Smooth muscle cell (in vitro differentiated cells): Measurements from ENCODE around the gene LMF1. TPM values are rescaled to one million over a fixed set of nuclear protein-coding genes. Genes with fewer than 3 reads are reported as not detected.

Experiments used
- DNase-seq: peaks from one replicate; lab custom pipeline; 2025; ENCODE audit not compliant: unreplicated experiment; lab: John Stamatoyannopoulos, UW
- H2AFZ ChIP-seq: fragments of 200-600 bp; sonication (generic); 2 replicates; pipeline ENCODE4 v1.6.0; 2016; ENCODE audit warnings: antibody characterized with exemption, low read depth, mild to moderate bottlenecking
- H3F3A ChIP-seq: fragments of 200-600 bp; sonication (generic); 2 replicates; pipeline ENCODE4 v1.6.0; 2017; ENCODE audit warnings: antibody characterized with exemption, low read depth
- H3K27ac ChIP-seq: fragments of 200-600 bp; sonication (generic); 2 replicates; pipeline ENCODE4 v1.5.1; 2016; ENCODE audit warnings: low read depth, mild to moderate bottlenecking
- H3K27me3 ChIP-seq: fragments of 200-600 bp; sonication (generic); 2 replicates; pipeline ENCODE4 v1.6.1; 2016; ENCODE audit warnings: low read depth, mild to moderate bottlenecking
- H3K36me3 ChIP-seq: fragments of 200-600 bp; sonication (generic); 2 replicates; pipeline ENCODE4 v1.5.1; 2016; ENCODE audit warnings: low read depth
- H3K4me1 ChIP-seq: fragments of 200-600 bp; sonication (generic); 2 replicates; pipeline ENCODE4 v1.5.1; 2016; ENCODE audit warnings: low read depth
- H3K4me2 ChIP-seq: fragments of 200-600 bp; sonication (generic); 2 replicates; pipeline ENCODE4 v1.6.0; 2016; ENCODE audit warnings: mild to moderate bottlenecking
- H3K4me3 ChIP-seq: fragments of 200-600 bp; sonication (generic); 2 replicates; pipeline ENCODE4 v1.5.1; 2016; ENCODE audit warnings: mild to moderate bottlenecking
- H3K79me2 ChIP-seq: fragments of 200-600 bp; sonication (generic); 2 replicates; pipeline ENCODE4 v1.6.0; 2016; ENCODE audit warnings: low read depth, mild to moderate bottlenecking
- H3K9ac ChIP-seq: fragments of 200-600 bp; sonication (generic); 2 replicates; pipeline ENCODE4 v1.6.0; 2016; ENCODE audit warnings: low read depth
- H3K9me3 ChIP-seq: fragments of 200-600 bp; sonication (generic); replicated peaks from 2 replicates; pipeline ENCODE4 v1.5.1; 2016; ENCODE audit warnings: low read depth
- H4K20me1 ChIP-seq: fragments of 200-600 bp; sonication (generic); 2 replicates; pipeline ENCODE4 v1.6.0; 2016; ENCODE audit warnings: low read depth
- CTCF ChIP-seq: fragments of 200-600 bp; sonication (generic); IDR thresholded peaks from 2 replicates; pipeline ENCODE4 v1.5.1; 2017; ENCODE audit warnings: borderline replicate concordance, mild to moderate bottlenecking, antibody characterized with exemption; ENCODE audit not compliant: insufficient read depth, poor library complexity, severe bottlenecking
- WGBS: methylation state at CpG from one replicate; pipeline ENCODE4 v1.1.7; 2016; ENCODE audit warnings: low lambda C conversion rate; 5-methylcytosine and 5-hydroxymethylcytosine counted together
- polyA plus RNA-seq: library from polyadenylated mRNA; unstranded; fragments of >200 nt; fragmentation: Nextera tagmentation; extraction: Ambion mirVana; gene quantifications from 2 replicates; pipeline ENCODE4 v1.2.1, GENCODE V29; 2016
- total RNA-seq: library from RNA; depleted of rRNA; stranded (reverse); fragments of >200 nt; gene quantifications from 2 replicates; pipeline ENCODE4 v1.2.3, GENCODE V29; 2014

LMF1 gene
- total and polyA plus RNA-seq, 2 experiments from 2014 or later = 25.3 to 29.8 TPM

- no peaks in the 10 kb centered on the region for H4K20me1 ChIP-seq
- no peaks in the 10 kb centered on the region for H3K36me3 ChIP-seq
- no peak for TF ChIP-seq CTCF
- no peaks in the 10 kb centered on the region for H3F3A ChIP-seq
- H3K4me3 ChIP-seq = no peak overlapping the region
- no peak for DNase-seq
- no peaks in the 10 kb centered on the region for H3K9me3 ChIP-seq
- no peaks in the 10 kb centered on the region for H3K27me3 ChIP-seq
- H3K4me1 ChIP-seq = no peaks in the 10 kb centered on the region
- 96% methylated on average over 7 of the region's 7 CpGs for WGBS
- no peak overlapping the region for H3K27ac ChIP-seq
- H3K79me2 ChIP-seq = no peaks in the 10 kb centered on the region
- H3K4me2 ChIP-seq = no peak overlapping the region
- no peak overlapping the region for H3K9ac ChIP-seq
- no peak overlapping the region for H2AFZ ChIP-seq
Observed at GRCh38 chr16:900211-900610, 70.6 kb downstream of the LMF1 start.

GRCh38 chr16:899683-900060 is 71.1 kb downstream of the LMF1 start:
- no peak overlapping the region for H3K4me3 ChIP-seq
- no peaks in the 10 kb centered on the region for H3K79me2 ChIP-seq
- no peak overlapping the region for H3K27ac ChIP-seq
- H3K9ac ChIP-seq = no peak overlapping the region
- no peaks in the 10 kb centered on the region for H3K27me3 ChIP-seq
- no peaks in the 10 kb centered on the region for H3K36me3 ChIP-seq
- H4K20me1 ChIP-seq = no peaks in the 10 kb centered on the region
- no peak for TF ChIP-seq CTCF
- H3K9me3 ChIP-seq = no peaks in the 10 kb centered on the region
- 96% methylated on average over 24 of the region's 24 CpGs for WGBS
- no peaks in the 10 kb centered on the region for H3F3A ChIP-seq
- no peak overlapping the region for H2AFZ ChIP-seq
- no peak overlapping the region for H3K4me2 ChIP-seq
- no peaks in the 10 kb centered on the region for H3K4me1 ChIP-seq
- DNase-seq = no peak

- Histone ChIP-seq H3K36me3 (no peaks in the 10 kb centered on the region), H4K20me1 (no peaks in the 10 kb centered on the region), H3K4me1 (no peaks in the 10 kb centered on the region), H3K27me3 (no peaks in the 10 kb centered on the region), H3K9ac (no peak overlapping the region), H3K4me2 (no peak overlapping the region), H3K9me3 (no peaks in the 10 kb centered on the region), H2AFZ (no peak overlapping the region), H3K79me2 (no peaks in the 10 kb centered on the region), H3K4me3 (no peak overlapping the region), H3K27ac (no peak overlapping the region), H3F3A (no peaks in the 10 kb centered on the region)
- 92% methylated on average over 39 of the region's 39 CpGs for WGBS
- no peak for DNase-seq
- TF ChIP-seq CTCF = no peak
Observed at GRCh38 chr16:898761-899682, 71.8 kb downstream of the LMF1 start.

- H3K79me2 ChIP-seq = no peaks in the 10 kb centered on the region
- no peak overlapping the region for H3K4me3 ChIP-seq
- DNase-seq = no peak
- no peaks in the 10 kb centered on the region for H3K36me3 ChIP-seq
- H3F3A ChIP-seq = no peaks in the 10 kb centered on the region
- no peak overlapping the region for H3K27ac ChIP-seq
- H4K20me1 ChIP-seq = peaks cover 6% of the 10 kb centered on the region
- no peak overlapping the region for H2AFZ ChIP-seq
- H3K9me3 ChIP-seq = no peaks in the 10 kb centered on the region
- WGBS = 95% methylated on average over 11 of the region's 11 CpGs
- H3K9ac ChIP-seq = no peak overlapping the region
- no peak for TF ChIP-seq CTCF
- no peaks in the 10 kb centered on the region for H3K27me3 ChIP-seq
- no peaks in the 10 kb centered on the region for H3K4me1 ChIP-seq
- H3K4me2 ChIP-seq = no peak overlapping the region
Observed at GRCh38 chr16:898216-898615, 72.6 kb downstream of the LMF1 start.
